VCaP (cell line): ENCODE data around the gene COQ8B.
A peak's percentile ranks its signal among the peaks of the same experiment; 100 is the strongest.
"Not testable (repeated sequence)": the region's sequence is repeated elsewhere in the genome, so short reads cannot be mapped to it uniquely, and the experiment has no call there.

Experiments used
- H3K27ac ChIP-seq: fragments of 450-650 bp; 2 replicates; pipeline ENCODE4 v1.5.1; 2017
- TF ChIP-seq, protein P1 (sequence below): fragments of 450-650 bp; conservative IDR thresholded peaks from 2 replicates; pipeline ENCODE4 v1.5.1; 2017; ENCODE audit warnings: mild to moderate bottlenecking, moderate library complexity

Gene COQ8B

DNA sequence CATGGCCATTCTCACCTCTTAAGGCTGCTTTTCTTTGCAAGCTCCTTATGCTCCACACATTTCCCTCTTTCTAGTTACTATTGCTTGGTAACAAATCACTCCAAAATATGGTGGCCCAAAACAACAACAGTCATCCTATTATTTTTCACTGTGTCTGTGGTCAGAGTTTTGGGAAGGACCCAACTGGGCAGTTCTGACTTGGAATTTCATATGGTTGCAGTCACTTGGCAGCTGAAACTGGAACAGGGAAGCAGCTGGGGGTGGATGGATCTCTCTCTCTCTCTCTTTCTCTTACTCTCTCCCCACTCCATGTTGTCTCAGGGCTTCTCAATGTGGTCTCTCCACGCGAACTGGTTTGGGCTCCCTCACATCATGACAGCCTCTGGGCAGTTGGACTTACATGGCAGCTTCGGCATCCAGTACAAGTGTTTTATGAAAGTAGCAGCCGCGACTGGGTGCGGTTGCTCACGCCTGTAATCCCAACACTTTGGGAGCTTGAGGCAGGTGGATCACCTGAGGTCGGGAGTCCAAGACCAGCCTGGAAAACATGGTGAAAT, 65.9 kb downstream of the COQ8B start:
- H3K27ac ChIP-seq, result peak overlapping the region; percentile 34
- TF ChIP-seq, protein P1, sequence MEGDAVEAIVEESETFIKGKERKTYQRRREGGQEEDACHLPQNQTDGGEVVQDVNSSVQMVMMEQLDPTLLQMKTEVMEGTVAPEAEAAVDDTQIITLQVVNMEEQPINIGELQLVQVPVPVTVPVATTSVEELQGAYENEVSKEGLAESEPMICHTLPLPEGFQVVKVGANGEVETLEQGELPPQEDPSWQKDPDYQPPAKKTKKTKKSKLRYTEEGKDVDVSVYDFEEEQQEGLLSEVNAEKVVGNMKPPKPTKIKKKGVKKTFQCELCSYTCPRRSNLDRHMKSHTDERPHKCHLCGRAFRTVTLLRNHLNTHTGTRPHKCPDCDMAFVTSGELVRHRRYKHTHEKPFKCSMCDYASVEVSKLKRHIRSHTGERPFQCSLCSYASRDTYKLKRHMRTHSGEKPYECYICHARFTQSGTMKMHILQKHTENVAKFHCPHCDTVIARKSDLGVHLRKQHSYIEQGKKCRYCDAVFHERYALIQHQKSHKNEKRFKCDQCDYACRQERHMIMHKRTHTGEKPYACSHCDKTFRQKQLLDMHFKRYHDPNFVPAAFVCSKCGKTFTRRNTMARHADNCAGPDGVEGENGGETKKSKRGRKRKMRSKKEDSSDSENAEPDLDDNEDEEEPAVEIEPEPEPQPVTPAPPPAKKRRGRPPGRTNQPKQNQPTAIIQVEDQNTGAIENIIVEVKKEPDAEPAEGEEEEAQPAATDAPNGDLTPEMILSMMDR, result no peak

DNA sequence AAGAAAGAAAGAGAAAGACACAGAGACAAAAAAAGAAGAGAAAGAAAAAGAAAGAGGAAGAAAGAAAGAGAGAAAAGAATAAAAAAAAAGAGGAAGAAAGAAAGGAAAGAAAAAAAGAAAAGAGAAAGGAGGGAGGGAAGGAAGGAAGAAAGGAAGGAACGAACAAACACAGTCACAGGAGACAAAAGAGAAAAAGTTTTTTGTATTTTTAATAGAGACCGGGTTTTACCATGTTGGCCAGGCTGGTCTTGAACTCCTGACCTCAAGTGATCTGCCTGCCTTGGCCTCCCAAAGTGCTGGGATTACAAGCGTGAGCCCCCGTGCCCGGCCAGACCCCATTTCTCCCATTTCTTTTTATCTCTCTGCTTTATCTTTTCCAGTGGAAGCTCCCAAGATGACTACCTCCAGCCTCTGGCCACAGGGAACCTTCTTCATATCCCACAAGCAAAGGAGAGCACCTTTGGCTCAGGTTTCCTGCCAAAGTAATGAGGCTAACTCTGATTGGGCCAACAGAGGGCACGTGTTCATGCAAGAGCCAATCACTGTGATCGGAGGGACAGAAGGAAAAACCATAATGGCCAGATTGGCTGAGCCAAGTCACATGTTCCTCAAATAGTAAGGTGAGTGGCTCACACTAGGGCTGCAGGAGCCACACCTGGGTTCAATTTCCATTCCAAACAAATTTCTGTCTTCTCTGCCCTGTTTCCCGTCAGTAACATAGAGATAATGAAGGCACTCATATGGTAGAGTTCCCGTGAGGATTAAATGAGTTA, 66.6 kb downstream of the COQ8B start:
- H3K27ac ChIP-seq, result not testable (repeated sequence)

DNA sequence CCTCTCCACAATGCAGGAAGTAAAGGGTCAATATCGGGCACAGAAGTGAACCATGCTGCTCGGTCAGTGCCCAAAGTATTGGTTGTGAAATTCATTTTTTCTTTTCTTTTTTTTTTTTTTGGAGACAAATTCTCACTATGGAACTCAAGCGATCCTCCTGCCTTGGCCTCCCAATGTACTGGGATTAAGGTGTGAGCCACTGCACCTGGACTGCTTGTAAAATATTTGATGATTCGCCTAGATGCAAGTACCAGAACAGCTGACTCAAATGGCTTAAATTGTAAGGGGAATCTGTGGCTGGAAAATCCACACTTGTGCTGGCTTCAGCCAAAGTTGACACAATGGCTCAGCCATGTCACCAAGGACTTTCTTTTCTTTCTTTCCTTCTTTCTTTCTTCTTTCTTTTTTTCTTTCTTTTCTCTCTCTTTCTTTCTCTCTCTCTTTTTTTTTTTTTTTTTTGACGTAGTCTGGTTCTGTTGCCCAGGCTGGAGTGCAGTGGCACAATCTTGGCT, 69.9 kb downstream of the COQ8B start:
- TF ChIP-seq, protein P1, result no peak
- H3K27ac ChIP-seq, result peak overlapping the region; percentile 79

DNA sequence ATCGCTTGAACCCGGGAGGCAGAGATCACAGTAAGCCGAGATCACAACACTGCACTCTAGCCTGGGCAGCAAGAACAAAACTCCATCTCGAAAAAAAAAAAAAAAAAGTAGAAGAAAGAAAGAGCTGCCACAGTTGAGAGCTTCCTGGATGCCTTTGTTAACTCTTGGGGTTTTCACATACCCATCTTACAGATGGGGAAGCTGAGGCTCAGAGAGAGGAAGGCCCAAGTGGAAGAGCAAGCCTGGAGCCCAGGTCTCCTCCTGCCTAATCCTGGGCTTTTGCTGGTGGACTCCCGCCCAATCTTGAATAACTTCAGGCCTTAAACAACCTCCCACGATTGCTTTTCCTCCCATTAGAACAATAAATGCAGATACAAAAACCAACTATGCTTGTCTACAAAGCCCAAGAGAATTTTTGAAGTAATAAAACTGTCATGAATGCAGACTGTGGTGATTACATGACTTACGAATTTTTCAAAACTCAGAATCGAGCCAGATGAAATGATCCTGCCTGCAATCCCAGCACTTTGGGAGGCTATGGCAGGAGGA, 73.9 kb downstream of the COQ8B start:
- H3K27ac ChIP-seq, result no peak overlapping the region

DNA sequence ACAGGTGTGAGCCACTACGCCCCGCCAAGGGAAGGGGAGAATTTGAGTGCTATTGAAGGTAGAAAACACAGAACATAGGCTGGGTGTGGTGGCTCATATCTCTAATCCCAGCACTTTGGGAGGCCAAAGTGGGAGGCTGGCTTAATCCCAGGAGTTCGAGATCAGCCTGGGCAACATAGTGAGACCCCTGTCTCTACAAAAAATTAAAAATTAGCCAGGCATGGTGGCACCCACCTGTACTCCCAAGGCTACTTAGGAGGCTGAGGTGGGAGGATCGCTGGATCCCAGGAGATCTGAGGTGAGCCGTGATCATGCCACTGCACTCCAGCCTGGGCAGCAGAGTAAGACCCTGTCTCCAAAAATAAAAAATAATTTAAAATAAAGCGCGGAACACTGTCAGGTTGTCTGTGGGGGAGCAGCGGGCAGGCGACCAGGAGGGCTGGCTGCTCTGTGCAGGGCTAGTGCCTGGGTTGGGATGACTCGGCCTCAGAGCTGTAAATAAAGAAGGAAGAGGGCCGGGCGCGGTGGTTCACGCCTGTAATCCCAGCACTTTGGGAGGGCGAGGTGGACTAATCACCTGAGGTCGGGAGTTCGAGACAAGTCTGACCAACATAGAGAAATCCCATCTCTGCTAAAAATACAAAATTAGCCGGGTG, 74.5 kb downstream of the COQ8B start:
- H3K27ac ChIP-seq, result no peak overlapping the region
- TF ChIP-seq, protein P1, result no peak

More for the DNA sequence above, 73.9 kb downstream of the COQ8B start:
- TF ChIP-seq, protein P1, result no peak
